MM.1S (cell line): ENCODE data around the gene PTPN2.

ENCODE experiments used
- DNase-seq: peaks from one replicate; pipeline ENCODE4 v3.0.0-alpha.2; 2015
- H2AFZ ChIP-seq: fragments of 300-600 bp; sonication (generic); 2 replicates; pipeline ENCODE4 v1.6.0; 2016; ENCODE audit warnings: antibody characterized with exemption, low read length
- H3F3A ChIP-seq: fragments of 300-600 bp; sonication (generic); 2 replicates; pipeline ENCODE4 v1.6.1; 2016; ENCODE audit warnings: mild to moderate bottlenecking, antibody characterized with exemption, low read length, moderate library complexity, mixed read lengths; ENCODE audit not compliant: insufficient read depth
- H3K27ac ChIP-seq: fragments of 300-600 bp; sonication (generic); 2 replicates; pipeline ENCODE4 v1.5.1; 2016; ENCODE audit warnings: mild to moderate bottlenecking, low read length
- H3K27me3 ChIP-seq: fragments of 300-600 bp; sonication (generic); replicated peaks from 2 replicates; pipeline ENCODE4 v1.6.0; 2016; ENCODE audit warnings: low read length; ENCODE audit not compliant: insufficient read depth
- H3K36me3 ChIP-seq: fragments of 300-600 bp; sonication (generic); replicated peaks from 2 replicates; pipeline ENCODE4 v1.6.1; 2016; ENCODE audit warnings: mild to moderate bottlenecking, low read length, mixed read lengths; ENCODE audit not compliant: insufficient read depth
- H3K4me1 ChIP-seq: fragments of 300-600 bp; sonication (generic); 2 replicates; pipeline ENCODE4 v1.6.1; 2016; ENCODE audit warnings: low read length, mixed read lengths
- H3K4me2 ChIP-seq: fragments of 300-600 bp; sonication (generic); 2 replicates; pipeline ENCODE4 v1.6.0; 2016; ENCODE audit warnings: low read depth, low read length
- H3K4me3 ChIP-seq: fragments of 300-600 bp; sonication (generic); 2 replicates; pipeline ENCODE4 v1.5.1; 2016; ENCODE audit warnings: low read length, mixed read lengths
- H3K79me2 ChIP-seq: fragments of 300-600 bp; sonication (generic); 2 replicates; pipeline ENCODE4 v1.6.1; 2016; ENCODE audit warnings: mixed run types, low read length, mixed read lengths
- H3K9ac ChIP-seq: fragments of 300-600 bp; sonication (generic); 2 replicates; pipeline ENCODE4 v1.6.1; 2016; ENCODE audit warnings: low read length, mixed read lengths
- H3K9me2 ChIP-seq: fragments of 300-600 bp; sonication (generic); replicated peaks from 2 replicates; pipeline ENCODE4 v1.6.1; 2016; ENCODE audit warnings: mild to moderate bottlenecking, low read length, mixed read lengths; ENCODE audit not compliant: insufficient read depth
- H3K9me3 ChIP-seq: fragments of 300-600 bp; sonication (generic); replicated peaks from 2 replicates; pipeline ENCODE4 v1.6.1; 2016; ENCODE audit warnings: mild to moderate bottlenecking, low read length, mixed read lengths; ENCODE audit not compliant: insufficient read depth
- H4K20me1 ChIP-seq: fragments of 300-600 bp; sonication (generic); 2 replicates; pipeline ENCODE4 v1.6.1; 2016; ENCODE audit warnings: mild to moderate bottlenecking, low read length, moderate library complexity, mixed read lengths; ENCODE audit not compliant: insufficient read depth
- CTCF ChIP-seq: fragments of 300-600 bp; sonication (generic); IDR thresholded peaks from 2 replicates; pipeline ENCODE4 v1.5.1; 2016; ENCODE audit warnings: antibody characterized with exemption, low read length, mixed read lengths
- EZH2 ChIP-seq: fragments of 300-600 bp; sonication (generic); optimal IDR thresholded peaks from 2 replicates; pipeline ENCODE3; 2017; ENCODE audit warnings: low read depth, mild to moderate bottlenecking, antibody characterized with exemption, low read length, mixed read lengths
- EZH2phosphoT487 ChIP-seq: fragments of 300-600 bp; sonication (generic); IDR thresholded peaks from 2 replicates; pipeline ENCODE4 v1.6.1; 2018; ENCODE audit warnings: antibody characterized with exemption, low read length

The PTPN2 gene

GRCh38 chr18:12928206-12928605 is 44.2 kb upstream of the PTPN2 start:
- Histone ChIP-seq H3K36me3 (no peaks in the 10 kb centered on the region), H2AFZ (no peak overlapping the region), H3K27me3 (peaks cover 92% of the 10 kb centered on the region), H3K27ac (no peak overlapping the region), H4K20me1 (no peaks in the 10 kb centered on the region), H3K4me3 (no peak overlapping the region), H3K9me2 (no peaks in the 10 kb centered on the region), H3K9me3 (no peaks in the 10 kb centered on the region), H3K4me2 (no peak overlapping the region), H3K79me2 (no peaks in the 10 kb centered on the region), H3K9ac (no peak overlapping the region), H3K4me1 (no peaks in the 10 kb centered on the region), H3F3A (no peaks in the 10 kb centered on the region)
- no peak for DNase-seq
- TF ChIP-seq CTCF (no peak), EZH2 (no peak), EZH2phosphoT487 (no peak)

GRCh38 chr18:12924616-12925015 is 40.6 kb upstream of the PTPN2 start:
- Histone ChIP-seq H3K9me2 (no peaks in the 10 kb centered on the region), H3K9me3 (no peaks in the 10 kb centered on the region), H3K27me3 (peaks cover 80% of the 10 kb centered on the region), H2AFZ (no peak overlapping the region), H3K9ac (no peak overlapping the region), H3K27ac (no peak overlapping the region), H3K4me1 (peaks cover 4% of the 10 kb centered on the region; the same call in 1 of the 2 replicates), H3K4me2 (no peak overlapping the region), H4K20me1 (peaks cover 12% of the 10 kb centered on the region; the same call in 1 of the 2 replicates), H3K36me3 (no peaks in the 10 kb centered on the region), H3K4me3 (no peak overlapping the region), H3K79me2 (no peaks in the 10 kb centered on the region), H3F3A (peaks cover 6% of the 10 kb centered on the region)
- TF ChIP-seq CTCF = no peak
- TF ChIP-seq EZH2 = no peak
- no peak for TF ChIP-seq EZH2phosphoT487
- DNase-seq = no peak

- no peaks in the 10 kb centered on the region for H3K36me3 ChIP-seq
- no peak overlapping the region for H3K9ac ChIP-seq
- no peak overlapping the region for H3K27ac ChIP-seq
- no peaks in the 10 kb centered on the region for H3K9me2 ChIP-seq
- no peak overlapping the region for H3K4me3 ChIP-seq
- peaks cover 12% of the 10 kb centered on the region; the same call in 1 of the 2 replicates for H4K20me1 ChIP-seq
- no peak overlapping the region for H2AFZ ChIP-seq
- H3F3A ChIP-seq = peaks cover 6% of the 10 kb centered on the region
- H3K27me3 ChIP-seq = peaks cover 80% of the 10 kb centered on the region
- peaks cover 4% of the 10 kb centered on the region; the same call in 1 of the 2 replicates for H3K4me1 ChIP-seq
- DNase-seq = no peak
- H3K9me3 ChIP-seq = no peaks in the 10 kb centered on the region
- H3K4me2 ChIP-seq = no peak overlapping the region
- TF ChIP-seq EZH2phosphoT487 (no peak), EZH2 (no peak), CTCF (no peak)
- no peaks in the 10 kb centered on the region for H3K79me2 ChIP-seq
Measured at GRCh38 chr18:12922266-12922665, 38.2 kb upstream of the PTPN2 start.
